NCI-H2227 treated with DMSO at 0.1 percent for 48 hours (cell line): ENCODE results near the gene ARHGAP22.

ENCODE experiments used
- DNase-seq: peaks from one replicate; lab custom pipeline; 2025; lab: John Stamatoyannopoulos, UW

The ARHGAP22 gene

GRCh38 chr10:48463318-48464003 is 141.4 kb downstream of the ARHGAP22 start:
- DNase-seq = no peak

- DNase-seq = no peak
Observed at GRCh38 chr10:48462482-48463020, 142.3 kb downstream of the ARHGAP22 start.

GRCh38 chr10:48461623-48462481 is 143.0 kb downstream of the ARHGAP22 start:
- DNase-seq = no peak

- DNase-seq = no peak
Observed at GRCh38 chr10:48460182-48460581, 144.7 kb downstream of the ARHGAP22 start.

- no peak for DNase-seq
Observed at GRCh38 chr10:48459270-48460150, 145.4 kb downstream of the ARHGAP22 start.

- DNase-seq = no peak
Observed at GRCh38 chr10:48458662-48459048, 146.2 kb downstream of the ARHGAP22 start.

- DNase-seq = no peak
Observed at GRCh38 chr10:48457949-48458661, 146.8 kb downstream of the ARHGAP22 start.

GRCh38 chr10:48456808-48457761 is 147.8 kb downstream of the ARHGAP22 start:
- DNase-seq = no peak

GRCh38 chr10:48456361-48456804 is 148.5 kb downstream of the ARHGAP22 start:
- DNase-seq = no peak

- no peak for DNase-seq
Observed at GRCh38 chr10:48455392-48456151, 149.3 kb downstream of the ARHGAP22 start.

- DNase-seq = no peak
Observed at GRCh38 chr10:48455055-48455391, 149.8 kb downstream of the ARHGAP22 start.

- no peak for DNase-seq
Observed at GRCh38 chr10:48454302-48455054, 150.4 kb downstream of the ARHGAP22 start.

- DNase-seq = no peak
Observed at GRCh38 chr10:48453451-48454301, 151.2 kb downstream of the ARHGAP22 start.

GRCh38 chr10:48452879-48453412 is 151.9 kb downstream of the ARHGAP22 start:
- DNase-seq = no peak

- no peak for DNase-seq
Observed at GRCh38 chr10:48451969-48452878, 152.6 kb downstream of the ARHGAP22 start.

- no peak for DNase-seq
Observed at GRCh38 chr10:48450741-48451466, 154.0 kb downstream of the ARHGAP22 start.
